Liver (tissue), 3 donors: ENCODE measurements around the gene CACHD1.

ENCODE experiments used
- EGR1 ChIP-seq, 2 donors: IDR thresholded peaks; 2 replicates each; pipeline ENCODE4 v1.6.1; 2016 to 2018; ENCODE audit warnings: antibody characterized with exemption in 2 of 2, low read depth in 2 of 2
- FOXA1 ChIP-seq: IDR thresholded peaks from 2 replicates; pipeline ENCODE4 v1.6.1; 2016; ENCODE audit warnings: antibody characterized with exemption
- GABPA ChIP-seq, 2 donors: IDR thresholded peaks in 1 of 2; conservative IDR thresholded peaks in 1 of 2; 2 replicates each; pipeline ENCODE4 v1.6.1; 2016; ENCODE audit warnings: antibody characterized with exemption in 2 of 2, mild to moderate bottlenecking in 1 of 2, moderate library complexity in 1 of 2
- HNF4G ChIP-seq: IDR thresholded peaks from 2 replicates; pipeline ENCODE4 v1.6.1; 2016; ENCODE audit warnings: antibody characterized with exemption
- JUND ChIP-seq, 2 donors: IDR thresholded peaks; 2 replicates each; pipeline ENCODE4 v1.6.1; 2016; ENCODE audit warnings: antibody characterized with exemption in 2 of 2
- RAD21 ChIP-seq, 2 donors: IDR thresholded peaks; 2 replicates each; pipeline ENCODE4 v1.6.1; 2016; ENCODE audit warnings: antibody characterized with exemption in 2 of 2, mild to moderate bottlenecking in 2 of 2
- TAF1 ChIP-seq: conservative IDR thresholded peaks from 2 replicates; pipeline ENCODE4 v1.6.1; 2016; ENCODE audit warnings: antibody characterized with exemption, mild to moderate bottlenecking
- TF ChIP-seq, protein P1 (sequence below): fragments of 150-350 bp; IDR thresholded peaks from 2 replicates; pipeline ENCODE4 v1.5.1; 2017; ENCODE audit warnings: improper control_type of control experiment, low read depth, low read length; ENCODE audit not compliant: missing input control
- TF ChIP-seq, protein P2 (sequence below): IDR thresholded peaks from 2 replicates; pipeline ENCODE4 v1.6.1; 2016; ENCODE audit warnings: antibody characterized with exemption, mild to moderate bottlenecking
- TF ChIP-seq, protein P3 (sequence below): IDR thresholded peaks from 2 replicates; pipeline ENCODE4 v1.6.1; 2016; ENCODE audit warnings: antibody characterized with exemption
- TF ChIP-seq, protein P4 (sequence below): IDR thresholded peaks from 2 replicates; pipeline ENCODE4 v1.6.1; 2016; ENCODE audit warnings: antibody characterized with exemption
- donor health status: healthy.
- donor health status: healthy.

DNA sequence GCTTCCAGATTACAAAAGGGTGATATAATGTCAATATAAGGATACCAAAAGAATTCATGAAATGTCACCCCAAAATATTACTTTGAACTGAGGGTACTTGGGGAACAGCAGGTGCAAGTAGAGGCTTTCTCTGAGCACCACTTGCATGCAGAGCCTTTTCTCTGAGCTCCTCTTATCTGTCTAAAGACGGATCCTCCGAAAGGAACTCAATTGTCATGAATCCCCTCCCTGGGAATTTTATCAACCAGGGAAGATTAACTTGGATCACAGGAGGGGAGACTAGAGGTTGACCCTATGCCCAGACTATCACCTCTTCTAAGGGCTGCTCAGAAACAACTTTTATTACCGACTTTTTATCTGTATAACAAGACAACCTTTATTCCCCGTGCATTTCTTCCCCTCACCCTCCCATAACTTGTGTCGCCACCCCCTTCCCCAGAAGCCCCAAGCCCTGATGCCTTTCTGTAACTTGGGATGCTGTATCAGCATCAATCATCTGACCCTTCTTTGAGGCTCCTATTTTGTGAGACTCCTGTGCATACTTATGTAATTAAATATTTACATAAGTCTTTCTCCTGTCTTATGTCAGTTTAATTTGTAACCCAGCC is 94.1 kb downstream of the CACHD1 start:
- TF ChIP-seq, protein P1, sequence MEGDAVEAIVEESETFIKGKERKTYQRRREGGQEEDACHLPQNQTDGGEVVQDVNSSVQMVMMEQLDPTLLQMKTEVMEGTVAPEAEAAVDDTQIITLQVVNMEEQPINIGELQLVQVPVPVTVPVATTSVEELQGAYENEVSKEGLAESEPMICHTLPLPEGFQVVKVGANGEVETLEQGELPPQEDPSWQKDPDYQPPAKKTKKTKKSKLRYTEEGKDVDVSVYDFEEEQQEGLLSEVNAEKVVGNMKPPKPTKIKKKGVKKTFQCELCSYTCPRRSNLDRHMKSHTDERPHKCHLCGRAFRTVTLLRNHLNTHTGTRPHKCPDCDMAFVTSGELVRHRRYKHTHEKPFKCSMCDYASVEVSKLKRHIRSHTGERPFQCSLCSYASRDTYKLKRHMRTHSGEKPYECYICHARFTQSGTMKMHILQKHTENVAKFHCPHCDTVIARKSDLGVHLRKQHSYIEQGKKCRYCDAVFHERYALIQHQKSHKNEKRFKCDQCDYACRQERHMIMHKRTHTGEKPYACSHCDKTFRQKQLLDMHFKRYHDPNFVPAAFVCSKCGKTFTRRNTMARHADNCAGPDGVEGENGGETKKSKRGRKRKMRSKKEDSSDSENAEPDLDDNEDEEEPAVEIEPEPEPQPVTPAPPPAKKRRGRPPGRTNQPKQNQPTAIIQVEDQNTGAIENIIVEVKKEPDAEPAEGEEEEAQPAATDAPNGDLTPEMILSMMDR, result no peak
- no peak for TF ChIP-seq FOXA1
- TF ChIP-seq, protein P2, sequence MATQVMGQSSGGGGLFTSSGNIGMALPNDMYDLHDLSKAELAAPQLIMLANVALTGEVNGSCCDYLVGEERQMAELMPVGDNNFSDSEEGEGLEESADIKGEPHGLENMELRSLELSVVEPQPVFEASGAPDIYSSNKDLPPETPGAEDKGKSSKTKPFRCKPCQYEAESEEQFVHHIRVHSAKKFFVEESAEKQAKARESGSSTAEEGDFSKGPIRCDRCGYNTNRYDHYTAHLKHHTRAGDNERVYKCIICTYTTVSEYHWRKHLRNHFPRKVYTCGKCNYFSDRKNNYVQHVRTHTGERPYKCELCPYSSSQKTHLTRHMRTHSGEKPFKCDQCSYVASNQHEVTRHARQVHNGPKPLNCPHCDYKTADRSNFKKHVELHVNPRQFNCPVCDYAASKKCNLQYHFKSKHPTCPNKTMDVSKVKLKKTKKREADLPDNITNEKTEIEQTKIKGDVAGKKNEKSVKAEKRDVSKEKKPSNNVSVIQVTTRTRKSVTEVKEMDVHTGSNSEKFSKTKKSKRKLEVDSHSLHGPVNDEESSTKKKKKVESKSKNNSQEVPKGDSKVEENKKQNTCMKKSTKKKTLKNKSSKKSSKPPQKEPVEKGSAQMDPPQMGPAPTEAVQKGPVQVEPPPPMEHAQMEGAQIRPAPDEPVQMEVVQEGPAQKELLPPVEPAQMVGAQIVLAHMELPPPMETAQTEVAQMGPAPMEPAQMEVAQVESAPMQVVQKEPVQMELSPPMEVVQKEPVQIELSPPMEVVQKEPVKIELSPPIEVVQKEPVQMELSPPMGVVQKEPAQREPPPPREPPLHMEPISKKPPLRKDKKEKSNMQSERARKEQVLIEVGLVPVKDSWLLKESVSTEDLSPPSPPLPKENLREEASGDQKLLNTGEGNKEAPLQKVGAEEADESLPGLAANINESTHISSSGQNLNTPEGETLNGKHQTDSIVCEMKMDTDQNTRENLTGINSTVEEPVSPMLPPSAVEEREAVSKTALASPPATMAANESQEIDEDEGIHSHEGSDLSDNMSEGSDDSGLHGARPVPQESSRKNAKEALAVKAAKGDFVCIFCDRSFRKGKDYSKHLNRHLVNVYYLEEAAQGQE, result no peak
- no peak for TF ChIP-seq TAF1
- no peak for TF ChIP-seq GABPA (IDR thresholded peaks at IDR 0.05 in 1 of 2, conservative IDR thresholded peaks at IDR 0.05 in 1 of 2)
- TF ChIP-seq RAD21 (IDR thresholded peaks at IDR 0.05), result no peak
- TF ChIP-seq, protein P3, sequence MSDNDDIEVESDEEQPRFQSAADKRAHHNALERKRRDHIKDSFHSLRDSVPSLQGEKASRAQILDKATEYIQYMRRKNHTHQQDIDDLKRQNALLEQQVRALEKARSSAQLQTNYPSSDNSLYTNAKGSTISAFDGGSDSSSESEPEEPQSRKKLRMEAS, result no peak
- TF ChIP-seq HNF4G, result no peak
- no peak for TF ChIP-seq JUND (IDR thresholded peaks at IDR 0.05)
- TF ChIP-seq EGR1 (IDR thresholded peaks at IDR 0.05; ENCODE audit: low read depth in 2 of 2), result no peak
- TF ChIP-seq, protein P4, sequence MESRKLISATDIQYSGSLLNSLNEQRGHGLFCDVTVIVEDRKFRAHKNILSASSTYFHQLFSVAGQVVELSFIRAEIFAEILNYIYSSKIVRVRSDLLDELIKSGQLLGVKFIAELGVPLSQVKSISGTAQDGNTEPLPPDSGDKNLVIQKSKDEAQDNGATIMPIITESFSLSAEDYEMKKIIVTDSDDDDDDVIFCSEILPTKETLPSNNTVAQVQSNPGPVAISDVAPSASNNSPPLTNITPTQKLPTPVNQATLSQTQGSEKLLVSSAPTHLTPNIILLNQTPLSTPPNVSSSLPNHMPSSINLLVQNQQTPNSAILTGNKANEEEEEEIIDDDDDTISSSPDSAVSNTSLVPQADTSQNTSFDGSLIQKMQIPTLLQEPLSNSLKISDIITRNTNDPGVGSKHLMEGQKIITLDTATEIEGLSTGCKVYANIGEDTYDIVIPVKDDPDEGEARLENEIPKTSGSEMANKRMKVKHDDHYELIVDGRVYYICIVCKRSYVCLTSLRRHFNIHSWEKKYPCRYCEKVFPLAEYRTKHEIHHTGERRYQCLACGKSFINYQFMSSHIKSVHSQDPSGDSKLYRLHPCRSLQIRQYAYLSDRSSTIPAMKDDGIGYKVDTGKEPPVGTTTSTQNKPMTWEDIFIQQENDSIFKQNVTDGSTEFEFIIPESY, result no peak
